ENCODE results near the gene SART1.

Gene SART1

GRCh38 chr11:65934014-65934413 lies 27.5 kb upstream of the SART1 start:
- Histone ChIP-seq H3K27ac (ENCODE audit: low read depth in 2 of 2, low read length in 2 of 2) (no peak overlapping the region), H3K9me3 (ENCODE audit: control insufficient read depth in 2 of 2, low read length in 2 of 2) (no peaks in the 10 kb centered on the region), H3K27me3 (ENCODE audit: control insufficient read depth in 2 of 2, insufficient read depth in 2 of 2, low read length in 2 of 2) (no peaks in the 10 kb centered on the region), H3K9ac (ENCODE audit: low read depth in 1 of 2, low read length in 2 of 2) (no peak overlapping the region), H3K4me1 (ENCODE audit: control insufficient read depth in 2 of 2, insufficient read depth in 2 of 2, low read length in 2 of 2) (no peaks in the 10 kb centered on the region), H3K36me3 (ENCODE audit: control insufficient read depth in 2 of 2, insufficient read depth in 2 of 2, low read length in 2 of 2) (no peaks in the 10 kb centered on the region), H3K4me3 (ENCODE audit: low read length in 2 of 2) (no peak overlapping the region)

GRCh38 chr11:65937766-65938165 lies 23.8 kb upstream of the SART1 start:
- no peaks in the 10 kb centered on the region for H3K9me3 ChIP-seq (ENCODE audit: control insufficient read depth in 2 of 2, low read length in 2 of 2)
- H3K27ac ChIP-seq (ENCODE audit: low read depth in 2 of 2, low read length in 2 of 2): no peak overlapping the region

DNA sequence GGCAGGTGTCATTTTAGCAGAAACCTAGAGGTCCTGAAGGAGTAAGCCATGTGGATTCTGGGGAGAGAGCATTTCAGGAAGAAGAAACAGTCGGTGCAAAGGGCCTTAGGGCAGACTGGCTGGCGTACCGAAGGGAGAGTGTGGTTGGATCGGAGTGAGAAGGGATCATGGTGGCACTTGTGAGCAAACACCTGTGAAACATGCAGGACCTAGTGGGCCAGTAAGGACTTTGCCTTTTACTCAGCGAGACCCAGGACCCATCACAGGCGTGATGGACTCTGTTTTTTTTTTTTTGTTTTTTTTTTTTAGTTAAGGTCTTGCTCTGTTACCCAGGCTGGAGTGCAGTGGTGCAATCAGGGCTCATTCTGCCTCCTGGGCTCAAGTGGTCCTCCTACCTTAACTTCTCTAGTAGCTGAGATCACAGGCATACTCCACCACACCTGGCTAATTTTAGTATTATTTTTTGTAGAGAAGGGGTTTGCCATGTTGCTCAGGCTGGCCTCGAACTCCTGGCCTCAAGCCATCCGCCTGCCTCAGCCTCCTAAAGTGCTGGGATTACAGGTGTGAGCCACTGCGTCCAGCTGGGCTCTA lies 19.7 kb upstream of the SART1 start:
- no peak overlapping the region for H3K4me3 ChIP-seq (ENCODE audit: low read length in 2 of 2)
- H3K27ac ChIP-seq (ENCODE audit: low read depth in 2 of 2, low read length in 2 of 2): no peak overlapping the region
- H3K27me3 ChIP-seq (ENCODE audit: control insufficient read depth in 2 of 2, insufficient read depth in 2 of 2, low read length in 2 of 2): peaks cover 3% of the 10 kb centered on the region in 2 donors
- no peaks in the 10 kb centered on the region for H3K4me1 ChIP-seq (ENCODE audit: control insufficient read depth in 2 of 2, insufficient read depth in 2 of 2, low read length in 2 of 2)
- no peak overlapping the region for H3K9ac ChIP-seq (ENCODE audit: low read depth in 1 of 2, low read length in 2 of 2)
- no peaks in the 10 kb centered on the region for H3K36me3 ChIP-seq (ENCODE audit: control insufficient read depth in 2 of 2, insufficient read depth in 2 of 2, low read length in 2 of 2)
- H3K9me3 ChIP-seq (ENCODE audit: control insufficient read depth in 2 of 2, low read length in 2 of 2): no peaks in the 10 kb centered on the region

More at GRCh38 chr11:65937766-65938165, 23.8 kb upstream of the SART1 start:
- H3K4me1 ChIP-seq (ENCODE audit: control insufficient read depth in 2 of 2, insufficient read depth in 2 of 2, low read length in 2 of 2): no peaks in the 10 kb centered on the region
- no peak overlapping the region for H3K9ac ChIP-seq (ENCODE audit: low read depth in 1 of 2, low read length in 2 of 2)
- H3K36me3 ChIP-seq (ENCODE audit: control insufficient read depth in 2 of 2, insufficient read depth in 2 of 2, low read length in 2 of 2): no peaks in the 10 kb centered on the region
- peaks cover 3% of the 10 kb centered on the region in 2 donors for H3K27me3 ChIP-seq (ENCODE audit: control insufficient read depth in 2 of 2, insufficient read depth in 2 of 2, low read length in 2 of 2)
- no peak overlapping the region for H3K4me3 ChIP-seq (ENCODE audit: low read length in 2 of 2)

- Histone ChIP-seq H3K27me3 (ENCODE audit: control insufficient read depth in 2 of 2, insufficient read depth in 2 of 2, low read length in 2 of 2) (peaks cover 3% of the 10 kb centered on the region in 2 donors), H3K9ac (ENCODE audit: low read depth in 1 of 2, low read length in 2 of 2) (no peak overlapping the region), H3K27ac (ENCODE audit: low read depth in 2 of 2, low read length in 2 of 2) (no peak overlapping the region), H3K36me3 (ENCODE audit: control insufficient read depth in 2 of 2, insufficient read depth in 2 of 2, low read length in 2 of 2) (no peaks in the 10 kb centered on the region), H3K4me3 (ENCODE audit: low read length in 2 of 2) (no peak overlapping the region), H3K4me1 (ENCODE audit: control insufficient read depth in 2 of 2, insufficient read depth in 2 of 2, low read length in 2 of 2) (no peaks in the 10 kb centered on the region), H3K9me3 (ENCODE audit: control insufficient read depth in 2 of 2, low read length in 2 of 2) (no peaks in the 10 kb centered on the region)
Observed at GRCh38 chr11:65942531-65942930, 19.0 kb upstream of the SART1 start.

- Histone ChIP-seq H3K4me1 (ENCODE audit: control insufficient read depth in 2 of 2, insufficient read depth in 2 of 2, low read length in 2 of 2) (no peaks in the 10 kb centered on the region), H3K27ac (ENCODE audit: low read depth in 2 of 2, low read length in 2 of 2) (no peak overlapping the region), H3K36me3 (ENCODE audit: control insufficient read depth in 2 of 2, insufficient read depth in 2 of 2, low read length in 2 of 2) (no peaks in the 10 kb centered on the region), H3K27me3 (ENCODE audit: control insufficient read depth in 2 of 2, insufficient read depth in 2 of 2, low read length in 2 of 2) (peaks cover 3% of the 10 kb centered on the region in 2 donors), H3K9ac (ENCODE audit: low read depth in 1 of 2, low read length in 2 of 2) (no peak overlapping the region), H3K4me3 (ENCODE audit: low read length in 2 of 2) (no peak overlapping the region), H3K9me3 (ENCODE audit: control insufficient read depth in 2 of 2, low read length in 2 of 2) (no peaks in the 10 kb centered on the region)
Observed at GRCh38 chr11:65944191-65944590, 17.3 kb upstream of the SART1 start.

DNA sequence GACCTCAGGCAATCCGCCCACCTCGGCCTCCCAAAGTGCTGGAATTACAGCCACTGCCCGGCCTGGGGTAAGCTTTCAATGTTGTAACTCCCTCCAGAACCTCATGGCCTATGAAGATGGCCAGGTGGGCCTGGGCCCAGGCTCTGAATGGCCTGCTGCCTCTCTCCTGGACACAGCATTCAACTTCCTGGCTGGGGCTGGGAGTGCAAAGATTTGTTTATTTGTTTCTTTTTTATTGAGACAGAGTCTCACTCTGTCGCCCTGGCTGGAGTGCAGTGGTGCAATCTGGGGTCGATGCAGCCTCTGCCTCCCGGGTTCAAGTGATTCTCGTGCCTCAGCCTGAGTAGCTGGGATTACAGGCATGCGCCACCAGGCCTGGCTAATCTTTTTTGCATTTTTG lies 16.8 kb upstream of the SART1 start:
- Histone ChIP-seq H3K4me3 (ENCODE audit: low read length in 2 of 2) (no peak overlapping the region), H3K27me3 (ENCODE audit: control insufficient read depth in 2 of 2, insufficient read depth in 2 of 2, low read length in 2 of 2) (peaks cover 3% of the 10 kb centered on the region in 2 donors), H3K9ac (ENCODE audit: low read depth in 1 of 2, low read length in 2 of 2) (no peak overlapping the region), H3K9me3 (ENCODE audit: control insufficient read depth in 2 of 2, low read length in 2 of 2) (no peaks in the 10 kb centered on the region), H3K36me3 (ENCODE audit: control insufficient read depth in 2 of 2, insufficient read depth in 2 of 2, low read length in 2 of 2) (no peaks in the 10 kb centered on the region), H3K27ac (ENCODE audit: low read depth in 2 of 2, low read length in 2 of 2) (no peak overlapping the region), H3K4me1 (ENCODE audit: control insufficient read depth in 2 of 2, insufficient read depth in 2 of 2, low read length in 2 of 2) (no peaks in the 10 kb centered on the region)

- H3K36me3 ChIP-seq (ENCODE audit: control insufficient read depth in 2 of 2, insufficient read depth in 2 of 2, low read length in 2 of 2): no peaks in the 10 kb centered on the region
- no peak within 1 kb of the TSS for H3K9ac ChIP-seq (ENCODE audit: low read depth in 1 of 2, low read length in 2 of 2)
- no peaks in the 10 kb centered on the region for H3K4me1 ChIP-seq (ENCODE audit: control insufficient read depth in 2 of 2, insufficient read depth in 2 of 2, low read length in 2 of 2)
- H3K27ac ChIP-seq (ENCODE audit: low read depth in 2 of 2, low read length in 2 of 2): no peak within 1 kb of the TSS
- H3K9me3 ChIP-seq (ENCODE audit: control insufficient read depth in 2 of 2, low read length in 2 of 2): no peaks in the 10 kb centered on the region
- no peak within 1 kb of the TSS for H3K4me3 ChIP-seq (ENCODE audit: low read length in 2 of 2)
- peaks cover 3% of the 10 kb centered on the region in 2 donors for H3K27me3 ChIP-seq (ENCODE audit: control insufficient read depth in 2 of 2, insufficient read depth in 2 of 2, low read length in 2 of 2)
Observed at GRCh38 chr11:65945430-65945911, 16.1 kb upstream of the SART1 start, which contains the start of gene TSGA10IP. TSGA10IP (plus strand) TSS chr11:65945480; CDS start chr11:65945676, 196 bp downstream.

DNA sequence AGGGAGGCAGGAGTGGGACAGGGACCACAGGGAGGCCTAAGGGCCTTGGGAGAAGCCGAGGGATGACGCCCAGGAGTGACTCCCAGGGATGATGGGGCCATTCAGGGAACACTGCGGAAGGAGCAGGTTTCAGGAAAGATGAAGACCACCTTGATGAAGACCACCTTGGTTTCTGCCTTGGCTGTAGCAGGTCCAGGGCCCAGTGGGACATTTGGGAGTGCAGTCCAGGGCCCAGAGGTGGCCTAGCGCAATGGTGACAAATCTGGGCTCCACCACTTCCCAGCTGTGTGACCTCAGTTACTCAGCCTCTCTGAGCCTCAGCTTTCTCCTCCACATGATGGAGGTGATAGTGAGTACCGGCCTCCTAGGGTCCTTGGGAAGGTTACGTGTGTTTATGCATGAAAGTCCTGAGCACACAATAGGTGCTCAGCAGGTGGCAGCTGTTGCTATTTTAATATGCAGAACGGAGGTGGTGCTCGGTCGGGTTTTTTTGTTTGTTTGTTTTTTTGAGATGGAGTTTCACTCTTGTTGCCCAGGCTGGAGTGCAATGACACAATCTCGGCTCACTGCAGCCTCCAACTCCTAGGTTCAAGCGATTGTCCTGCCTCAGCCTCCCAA lies 15.5 kb upstream of the SART1 start:
- Histone ChIP-seq H3K4me3 (ENCODE audit: low read length in 2 of 2) (no peak overlapping the region), H3K9me3 (ENCODE audit: control insufficient read depth in 2 of 2, low read length in 2 of 2) (no peaks in the 10 kb centered on the region), H3K36me3 (ENCODE audit: control insufficient read depth in 2 of 2, insufficient read depth in 2 of 2, low read length in 2 of 2) (no peaks in the 10 kb centered on the region), H3K4me1 (ENCODE audit: control insufficient read depth in 2 of 2, insufficient read depth in 2 of 2, low read length in 2 of 2) (no peaks in the 10 kb centered on the region), H3K9ac (ENCODE audit: low read depth in 1 of 2, low read length in 2 of 2) (no peak overlapping the region), H3K27me3 (ENCODE audit: control insufficient read depth in 2 of 2, insufficient read depth in 2 of 2, low read length in 2 of 2) (peaks cover 3% of the 10 kb centered on the region in 2 donors), H3K27ac (ENCODE audit: low read depth in 2 of 2, low read length in 2 of 2) (no peak overlapping the region)

- Histone ChIP-seq H3K9me3 (ENCODE audit: control insufficient read depth in 2 of 2, low read length in 2 of 2) (no peaks in the 10 kb centered on the region), H3K27me3 (ENCODE audit: control insufficient read depth in 2 of 2, insufficient read depth in 2 of 2, low read length in 2 of 2) (peaks cover 2 to 3% of the 10 kb centered on the region in 2 donors), H3K9ac (ENCODE audit: low read depth in 1 of 2, low read length in 2 of 2) (no peak overlapping the region), H3K36me3 (ENCODE audit: control insufficient read depth in 2 of 2, insufficient read depth in 2 of 2, low read length in 2 of 2) (no peaks in the 10 kb centered on the region), H3K4me3 (ENCODE audit: low read length in 2 of 2) (no peak overlapping the region), H3K27ac (ENCODE audit: low read depth in 2 of 2, low read length in 2 of 2) (no peak overlapping the region), H3K4me1 (ENCODE audit: control insufficient read depth in 2 of 2, insufficient read depth in 2 of 2, low read length in 2 of 2) (no peaks in the 10 kb centered on the region)
Observed at GRCh38 chr11:65946655-65947054, 14.9 kb upstream of the SART1 start.

DNA sequence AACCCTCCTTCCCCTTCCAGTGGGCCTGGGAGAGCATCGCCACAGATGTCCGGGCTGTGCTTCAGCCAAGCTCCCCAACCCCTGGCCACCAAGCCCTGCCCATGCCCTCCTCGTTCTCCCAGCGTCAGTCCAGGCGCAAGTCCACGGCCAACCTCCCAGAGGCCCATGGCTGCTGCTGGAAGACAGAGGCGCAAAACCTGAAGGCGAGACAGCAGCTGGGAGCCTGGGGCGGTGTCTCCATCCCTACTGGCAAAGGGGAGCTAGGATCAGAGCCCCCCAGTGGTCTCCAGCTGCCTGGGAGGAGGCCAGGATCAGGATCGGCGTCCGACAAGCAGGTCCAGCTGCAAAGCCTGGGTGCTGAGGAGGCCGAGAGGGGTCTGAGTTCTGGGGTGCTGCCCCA lies 14.4 kb upstream of the SART1 start:
- Histone ChIP-seq H3K27me3 (ENCODE audit: control insufficient read depth in 2 of 2, insufficient read depth in 2 of 2, low read length in 2 of 2) (peaks cover 0 to 3% of the 10 kb centered on the region in 2 donors), H3K4me3 (ENCODE audit: low read length in 2 of 2) (no peak overlapping the region)

More for the DNA sequence above, 14.4 kb upstream of the SART1 start:
- Histone ChIP-seq H3K9ac (ENCODE audit: low read depth in 1 of 2, low read length in 2 of 2) (no peak overlapping the region), H3K27ac (ENCODE audit: low read depth in 2 of 2, low read length in 2 of 2) (no peak overlapping the region), H3K4me1 (ENCODE audit: control insufficient read depth in 2 of 2, insufficient read depth in 2 of 2, low read length in 2 of 2) (no peaks in the 10 kb centered on the region), H3K36me3 (ENCODE audit: control insufficient read depth in 2 of 2, insufficient read depth in 2 of 2, low read length in 2 of 2) (no peaks in the 10 kb centered on the region), H3K9me3 (ENCODE audit: control insufficient read depth in 2 of 2, low read length in 2 of 2) (no peaks in the 10 kb centered on the region)

Data from mucosa of rectum (tissue), 2 donors.